Measurements from ENCODE around the gene STMN3.
"Not testable (repeated sequence)": the region's sequence is repeated elsewhere in the genome, so short reads cannot be mapped to it uniquely, and the experiment has no call there.

Gene STMN3

DNA sequence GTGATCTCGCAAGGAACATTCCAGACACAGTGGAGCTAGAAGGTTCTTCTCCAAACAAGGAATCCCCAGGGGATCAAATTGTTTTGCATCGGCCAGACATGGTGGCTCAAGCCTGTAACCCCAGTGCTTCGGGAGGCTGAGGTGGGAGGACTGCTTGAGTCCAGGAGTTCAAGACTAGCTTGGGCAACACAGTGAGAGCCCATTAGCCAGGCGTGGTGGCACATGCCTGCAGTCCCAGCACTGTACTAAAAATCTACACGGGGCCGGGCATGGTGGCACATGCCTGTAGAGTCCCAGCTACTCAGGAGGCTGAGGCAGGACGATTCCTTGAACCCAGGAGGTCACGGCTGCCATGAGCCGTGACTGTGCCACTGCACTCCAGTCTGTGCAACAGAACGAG is 41.6 kb downstream of the STMN3 start:
- DNase-seq: no peak

GRCh38 chr20:63610581-63611435 is 42.4 kb downstream of the STMN3 start:
- DNase-seq: no peak

DNA sequence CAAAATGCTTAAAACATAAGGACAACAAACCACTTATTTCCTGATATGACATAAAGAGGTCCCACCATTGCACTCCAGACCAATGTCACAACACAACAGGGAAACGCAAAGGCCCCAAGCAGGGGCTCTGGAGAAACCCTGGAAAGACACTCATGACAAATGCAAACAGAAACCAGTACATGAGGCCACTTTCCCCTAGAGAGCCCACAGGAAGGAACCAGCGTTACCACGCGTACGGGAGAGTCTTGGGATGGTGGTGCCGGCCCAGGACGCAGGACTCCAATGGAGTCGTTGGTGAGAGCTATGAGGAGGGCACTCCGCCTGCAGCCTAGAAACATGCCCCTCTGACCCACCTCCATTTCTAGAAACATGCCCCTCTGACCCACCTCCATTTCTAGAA is 46.5 kb downstream of the STMN3 start:
- no peak for DNase-seq

- DNase-seq: no peak
These were observed 50.9 kb downstream of the STMN3 start for GRCh38 chr20:63602321-63602720.

DNA sequence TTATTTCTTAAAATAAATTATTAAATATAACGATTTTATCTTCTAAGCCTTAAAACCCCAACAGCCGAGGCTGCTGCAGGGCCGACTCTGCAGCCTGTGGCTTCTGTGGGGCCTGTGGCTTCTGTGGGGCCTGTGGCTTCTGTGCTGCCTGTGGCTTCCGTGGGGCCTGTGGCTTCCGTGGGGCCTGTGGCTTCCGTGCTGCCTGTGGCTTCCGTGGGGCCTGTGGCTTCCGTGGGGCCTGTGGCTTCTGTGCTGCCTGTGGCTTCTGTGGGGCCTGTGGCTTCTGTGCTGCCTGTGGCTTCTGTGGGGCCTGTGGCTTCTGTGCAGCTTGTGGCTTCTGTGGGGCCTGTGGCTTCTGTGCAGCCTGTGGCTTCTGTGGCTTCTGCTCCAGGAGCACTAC is 51.5 kb downstream of the STMN3 start:
- DNase-seq: not testable (repeated sequence)

GRCh38 chr20:63599396-63600050 is 53.7 kb downstream of the STMN3 start:
- no peak for DNase-seq

DNA sequence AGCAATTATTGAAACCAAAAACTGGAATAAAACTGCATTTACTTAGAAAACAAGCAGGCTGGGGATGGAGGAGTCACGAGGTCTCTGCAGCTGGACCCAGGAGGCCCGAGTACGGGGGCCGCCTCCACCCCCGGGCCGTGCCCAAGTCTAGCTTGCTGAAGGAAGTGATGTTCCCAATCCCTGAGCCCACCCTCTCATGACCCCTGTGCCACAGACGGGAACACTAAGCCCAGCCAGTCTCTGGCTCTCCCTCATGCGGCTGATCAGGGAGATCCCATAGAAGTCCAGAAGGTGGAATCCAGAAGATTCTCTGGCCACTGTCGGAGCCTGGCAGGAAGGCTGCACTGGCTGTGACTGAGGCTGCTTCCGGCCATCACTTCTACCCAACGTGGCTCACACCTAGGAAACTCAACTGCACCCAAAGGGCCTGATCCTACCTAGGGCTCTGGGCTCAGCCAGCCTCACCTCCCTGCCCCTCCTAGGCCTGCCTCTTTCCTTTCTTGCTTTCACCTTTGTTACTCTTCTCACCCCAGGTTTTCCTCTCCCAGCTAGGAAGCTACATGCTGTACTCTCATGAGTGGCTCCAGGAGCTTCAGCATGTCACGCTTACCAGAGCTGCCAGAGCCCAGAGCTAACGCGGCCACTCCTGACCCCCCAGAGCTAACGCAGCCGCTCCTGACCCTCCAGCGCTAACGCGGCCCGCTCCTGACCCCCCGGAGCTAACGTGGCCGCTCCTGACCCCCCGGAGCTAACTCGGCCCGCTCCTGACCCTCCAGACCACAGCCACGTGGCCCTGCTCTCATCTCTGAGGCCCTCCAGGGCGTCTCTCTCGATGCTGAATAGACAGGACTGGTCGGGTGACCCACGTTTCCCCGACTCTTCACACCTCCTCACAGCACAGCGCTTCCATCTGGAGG is 54.5 kb downstream of the STMN3 start:
- no peak for DNase-seq

DNA sequence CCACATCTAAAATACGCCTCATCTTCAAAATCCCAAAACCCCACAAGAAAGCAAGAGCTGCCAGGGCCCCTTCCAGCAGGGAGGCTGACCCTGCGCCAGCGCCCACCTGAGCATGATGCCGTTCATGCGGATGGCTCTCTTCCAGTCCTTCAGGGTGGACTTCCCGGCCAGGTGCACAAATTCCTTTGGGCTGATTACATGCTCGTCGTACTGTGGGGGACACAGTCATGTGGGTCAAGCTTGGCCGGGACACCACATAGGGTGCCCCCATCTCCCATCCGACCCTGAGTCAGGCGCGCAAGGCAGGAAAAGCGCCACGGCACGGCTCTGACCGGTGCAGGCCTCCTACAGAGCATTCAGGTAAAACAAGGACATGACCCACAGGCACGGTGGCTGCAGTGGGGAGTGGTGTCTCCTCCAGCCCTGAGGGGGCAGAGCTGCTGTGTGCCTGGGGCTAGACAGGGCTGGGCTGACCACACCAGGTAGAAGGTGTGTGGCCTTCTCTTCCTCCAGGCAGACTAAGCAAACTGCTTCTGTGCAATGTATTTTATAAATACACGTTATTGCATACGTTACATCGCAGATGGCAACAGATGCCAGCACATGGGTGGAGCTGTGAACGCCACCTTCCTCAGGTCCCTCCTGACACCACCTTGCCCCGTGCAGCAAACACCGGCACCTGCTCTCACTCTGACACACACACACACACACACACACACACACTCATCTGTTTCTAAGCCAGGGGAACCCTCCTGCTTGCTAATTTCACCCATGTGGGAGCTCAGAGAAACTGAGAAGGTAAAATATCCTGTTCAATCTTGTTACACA is 55.4 kb downstream of the STMN3 start:
- no peak for DNase-seq

GRCh38 chr20:63596423-63596822 is 56.8 kb downstream of the STMN3 start:
- DNase-seq: no peak

- no peak for DNase-seq
These were observed 57.7 kb downstream of the STMN3 start for GRCh38 chr20:63595416-63596127.

DNA sequence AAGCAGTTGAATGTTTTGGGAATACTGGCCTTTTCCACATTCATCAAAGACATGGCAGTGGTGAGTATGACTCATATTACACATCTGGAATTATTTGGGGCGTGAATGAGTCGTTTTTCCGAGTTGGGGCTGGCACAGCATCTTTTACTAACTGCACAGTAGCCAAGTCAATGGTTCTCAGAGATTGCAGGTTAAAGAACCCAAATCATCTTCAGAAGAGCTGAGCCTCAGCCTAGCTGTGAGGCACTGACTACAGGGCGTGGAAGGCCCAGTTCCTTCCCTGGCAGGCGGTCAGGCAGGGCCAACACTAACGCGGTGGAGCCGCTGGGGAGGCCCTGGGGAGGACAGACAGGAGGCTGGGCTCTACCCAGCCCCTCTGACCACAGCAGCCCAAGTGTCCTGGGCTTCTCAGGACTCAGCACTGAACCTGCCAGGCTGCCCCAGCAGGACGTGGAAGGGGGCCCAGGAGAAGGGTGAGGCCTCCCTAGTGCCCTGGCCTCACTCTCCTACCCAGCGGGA is 59.1 kb downstream of the STMN3 start:
- no peak for DNase-seq

DNA sequence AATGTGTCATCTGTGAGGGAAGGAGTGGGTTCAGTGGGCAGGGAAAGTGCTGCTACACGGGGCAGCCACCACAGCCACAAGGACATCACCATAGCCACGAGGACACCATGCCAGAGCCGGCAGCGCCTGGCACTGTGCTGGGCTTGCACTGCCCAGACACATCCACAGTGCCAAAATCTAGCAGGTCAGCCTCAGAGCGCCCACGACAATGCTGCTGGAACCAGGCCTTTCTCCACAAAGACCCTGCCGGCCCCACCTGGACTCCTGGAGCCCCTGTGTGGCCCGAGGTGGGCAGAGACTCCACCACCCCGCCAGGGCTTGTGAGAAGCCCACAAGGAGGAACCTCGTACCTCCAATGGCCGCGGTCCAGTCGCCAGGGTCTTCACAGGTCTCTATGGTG is 60.6 kb downstream of the STMN3 start:
- DNase-seq: no peak

- no peak for DNase-seq
These were observed 61.4 kb downstream of the STMN3 start for GRCh38 chr20:63591786-63592355.

DNA sequence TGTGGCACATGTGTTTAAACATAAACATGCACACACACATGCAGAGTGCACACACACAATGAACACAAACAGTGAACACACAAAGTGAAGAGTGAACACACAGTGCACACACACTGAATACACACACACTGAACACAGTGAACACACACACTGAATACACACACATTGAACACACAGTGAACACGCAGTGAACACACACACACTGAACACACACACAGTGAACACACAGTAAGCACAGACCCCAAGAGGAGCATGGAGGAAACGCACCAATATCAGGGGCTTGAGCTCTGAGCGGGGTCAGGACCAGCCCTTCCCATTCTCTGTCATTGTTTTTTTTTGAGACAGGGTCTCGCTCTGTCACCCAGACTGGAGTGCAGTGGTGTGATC is 62.1 kb downstream of the STMN3 start:
- no peak for DNase-seq

DNA sequence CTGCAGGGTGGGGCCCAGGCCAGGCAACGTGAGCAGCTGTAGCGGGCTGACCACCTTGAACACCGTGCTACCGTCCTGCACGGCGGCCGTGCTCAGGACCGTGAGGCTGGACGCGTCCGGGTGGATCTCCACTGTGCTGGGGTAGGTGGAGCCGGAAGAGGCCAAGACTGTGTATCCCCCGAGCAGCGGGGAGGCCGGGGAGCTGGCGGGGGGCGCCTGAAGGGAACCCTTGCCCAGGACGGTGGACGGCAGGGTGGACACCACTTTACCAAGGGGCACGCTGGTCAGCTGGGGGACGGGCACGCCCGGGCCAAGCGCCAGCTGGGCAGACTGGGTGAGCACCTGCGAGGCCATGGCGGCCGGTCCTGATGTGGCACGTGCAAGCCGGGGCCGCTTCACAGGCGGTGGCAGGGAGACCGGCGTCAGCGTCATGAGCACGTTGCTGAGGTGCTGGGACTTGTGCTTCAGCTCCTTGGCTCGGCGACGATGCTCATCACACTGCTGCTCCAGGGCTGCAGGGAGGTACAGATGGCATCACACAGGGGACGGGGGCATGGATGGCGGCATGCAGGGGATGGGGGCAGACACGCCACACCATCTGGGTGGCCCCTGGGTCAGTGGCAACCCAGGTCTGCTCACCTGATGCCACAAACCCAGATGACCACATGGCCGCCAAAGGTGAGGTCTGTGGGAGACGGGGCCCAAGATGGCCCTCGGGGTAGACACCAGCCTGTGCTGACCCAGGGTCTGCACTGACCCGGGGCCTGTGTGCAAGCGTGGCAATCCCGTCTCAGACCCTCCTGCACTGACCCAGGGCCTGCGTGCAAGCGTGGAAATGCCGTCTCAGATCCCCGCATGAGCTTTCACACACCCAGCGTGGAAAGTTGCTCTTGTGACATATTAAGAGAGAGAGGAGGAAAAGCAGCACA is 62.7 kb downstream of the STMN3 start:
- DNase-seq: no peak

Data from central memory CD4-positive, alpha-beta T cell (primary cell).